Middle frontal gyrus (tissue), 1 donor: Measurements from ENCODE around the gene SLC39A11.
"Not testable (repeated sequence)": the region's sequence is repeated elsewhere in the genome, so short reads cannot be mapped to it uniquely, and the experiment has no call there.

Source experiments
- DNase-seq: peaks from one replicate; pipeline ENCODE4 v3.0.0-alpha.2; 2015; ENCODE audit warnings: low spot score; ENCODE audit errors: extremely low spot score

SLC39A11 gene

GRCh38 chr17:72761893-72762575, 330.5 kb downstream of the SLC39A11 start:
- not testable (repeated sequence) for DNase-seq

DNA sequence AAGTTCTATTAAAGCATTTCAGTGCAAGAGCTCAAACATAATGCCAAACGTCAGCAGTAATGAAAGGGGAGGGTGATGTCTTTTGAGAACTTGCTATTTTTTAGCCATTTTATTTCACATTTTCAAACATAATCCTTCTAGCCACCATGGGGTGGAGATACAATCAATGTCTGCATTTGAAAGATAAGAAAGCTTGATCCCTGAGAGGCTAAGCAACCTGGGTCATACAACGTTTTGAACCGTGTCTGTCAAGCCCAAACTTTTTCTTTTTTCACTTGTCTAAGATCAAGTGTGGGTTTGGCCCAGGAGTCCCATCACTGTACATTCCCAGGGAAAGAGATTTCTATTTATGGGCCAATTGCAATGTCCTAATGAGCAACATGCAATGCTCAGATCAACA, 331.1 kb downstream of the SLC39A11 start:
- DNase-seq = no peak

DNA sequence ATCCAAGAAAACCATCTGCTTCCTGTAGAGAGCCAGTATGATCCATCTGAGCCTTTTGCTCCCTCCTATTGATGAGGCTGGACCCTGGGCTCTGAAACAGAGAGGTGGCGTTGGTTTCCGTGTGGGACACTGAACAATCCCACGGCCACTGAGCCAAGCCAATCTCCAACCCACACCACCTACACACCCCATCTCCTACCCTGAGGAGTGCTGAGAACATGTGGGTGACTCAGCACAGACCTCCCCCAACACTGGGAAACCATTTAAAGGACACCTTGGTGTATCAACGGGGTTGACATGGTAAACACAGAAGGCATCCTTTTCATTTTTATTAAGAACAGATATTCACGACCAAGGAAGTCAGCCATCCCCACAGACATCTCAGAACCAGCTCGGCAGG, 332.1 kb downstream of the SLC39A11 start:
- no peak for DNase-seq

DNA sequence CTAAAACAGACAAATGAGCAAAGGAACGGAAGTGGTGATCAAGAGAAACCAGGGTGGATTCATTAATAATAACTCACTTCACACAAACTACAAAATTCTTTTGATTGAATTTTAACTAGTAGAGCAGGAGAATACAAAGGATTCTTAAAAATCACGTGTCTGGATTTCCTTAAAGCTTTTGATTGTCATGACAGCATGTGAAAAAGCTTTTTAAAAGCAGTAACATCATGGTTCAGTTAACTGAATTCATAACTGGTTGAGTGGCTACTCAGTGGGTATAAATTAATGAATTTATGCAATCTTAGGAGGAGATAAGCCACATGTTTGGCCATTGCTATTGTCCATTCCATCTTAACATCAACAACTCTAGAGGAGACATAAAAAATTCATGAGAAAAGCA, 333.2 kb downstream of the SLC39A11 start:
- DNase-seq = no peak

GRCh38 chr17:72756256-72756655, 336.2 kb downstream of the SLC39A11 start:
- no peak for DNase-seq

DNA sequence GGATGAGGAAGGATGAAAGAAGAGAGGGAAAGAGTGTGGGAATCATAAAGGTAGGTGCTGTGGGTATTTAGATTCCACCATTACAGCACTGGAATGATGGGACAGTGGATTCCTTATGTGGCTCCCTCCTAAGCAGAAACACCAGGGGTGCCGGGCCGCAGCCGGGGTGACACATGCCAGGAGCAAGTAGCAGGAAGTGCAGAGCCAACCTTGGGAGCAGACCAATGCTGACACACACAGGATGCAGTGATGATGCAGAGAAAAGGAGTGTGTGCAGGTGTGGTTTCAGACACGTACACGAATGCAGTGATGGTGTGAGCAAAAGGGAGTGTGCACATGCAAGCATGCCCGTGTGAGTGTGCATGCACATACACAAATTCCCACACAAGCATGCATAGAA, 338.0 kb downstream of the SLC39A11 start:
- no peak for DNase-seq

DNA sequence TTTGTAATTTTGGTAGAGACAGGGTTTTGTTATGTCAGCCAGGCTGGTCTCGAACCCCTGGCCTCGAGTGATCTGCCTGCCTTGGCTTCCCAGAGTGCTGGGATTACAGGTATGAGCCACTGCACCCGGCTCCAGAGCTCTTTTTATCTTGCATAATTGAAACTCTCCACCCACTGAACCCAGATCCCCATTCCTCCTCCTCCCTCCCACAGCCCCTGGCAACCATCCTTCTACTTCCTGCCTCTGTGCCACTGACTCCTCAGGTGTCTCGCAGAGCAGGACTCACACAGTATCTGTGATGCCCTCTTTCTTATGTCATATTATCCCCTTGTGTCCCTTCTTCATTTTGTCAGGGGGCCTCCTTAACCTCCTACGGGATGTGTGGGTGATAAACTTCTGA, 340.7 kb downstream of the SLC39A11 start:
- no peak for DNase-seq

GRCh38 chr17:72749119-72749572, 343.3 kb downstream of the SLC39A11 start:
- no peak for DNase-seq

DNA sequence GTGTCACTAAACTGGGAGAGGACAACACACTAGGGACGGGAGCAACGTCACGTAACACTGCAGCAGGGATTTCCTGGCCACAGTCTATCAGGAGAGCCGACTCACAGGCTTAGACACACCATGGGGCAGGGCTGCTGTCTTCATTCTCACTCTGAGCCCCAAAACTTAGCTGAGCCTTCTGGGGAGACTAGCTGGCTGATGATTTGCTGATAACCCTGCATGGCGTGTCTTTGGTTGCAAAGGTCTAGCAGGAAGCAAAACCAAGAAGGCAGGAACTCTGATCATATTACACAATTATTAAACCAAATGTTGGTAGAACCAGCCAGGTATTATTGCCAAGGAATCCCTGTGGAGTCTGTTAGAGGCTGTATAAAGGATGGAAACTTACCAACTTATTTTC, 345.0 kb downstream of the SLC39A11 start:
- no peak for DNase-seq

DNA sequence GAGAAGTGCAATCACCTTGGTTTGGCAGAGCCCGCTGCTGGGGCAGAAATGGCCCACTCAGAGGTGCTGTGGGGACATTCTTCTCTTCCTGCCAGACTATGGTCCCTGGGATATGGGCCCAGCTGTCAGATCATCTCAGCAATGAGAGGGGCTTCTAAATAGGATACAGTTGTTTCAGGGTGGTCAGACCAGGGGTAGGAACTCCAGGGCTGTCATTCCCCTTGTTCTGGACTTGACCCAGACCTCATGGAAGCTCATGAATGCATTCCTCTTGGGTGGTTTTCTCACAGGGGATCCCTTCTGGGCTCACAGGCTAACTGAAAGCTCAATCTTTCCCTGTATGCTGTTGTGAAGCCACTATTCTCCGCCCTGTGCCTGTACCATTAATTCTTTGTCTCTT, 347.2 kb downstream of the SLC39A11 start:
- DNase-seq = no peak

GRCh38 chr17:72743037-72743467, 349.4 kb downstream of the SLC39A11 start:
- no peak for DNase-seq

- DNase-seq = no peak
These were observed 355.3 kb downstream of the SLC39A11 start for GRCh38 chr17:72737151-72737690.

GRCh38 chr17:72735592-72735991, 356.9 kb downstream of the SLC39A11 start:
- DNase-seq = no peak

DNA sequence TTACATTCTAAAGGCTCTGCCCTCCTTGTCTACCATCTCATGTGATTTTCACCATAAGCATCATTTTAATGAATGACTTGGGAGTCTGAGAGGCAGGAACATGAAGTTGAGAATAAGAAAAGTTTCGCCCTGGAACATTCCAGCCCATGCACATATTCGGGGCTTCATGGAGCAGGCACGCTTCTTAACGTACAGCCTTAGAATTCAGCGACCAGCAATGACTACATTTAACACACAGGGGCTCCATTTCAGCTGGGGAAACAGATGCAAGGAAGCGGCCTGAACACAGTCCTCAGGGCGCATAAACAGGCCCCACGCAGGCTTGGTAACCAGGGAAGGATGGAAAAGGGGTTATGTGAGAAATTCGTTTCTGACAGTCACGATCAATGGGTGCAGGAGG, 357.4 kb downstream of the SLC39A11 start:
- no peak for DNase-seq

DNA sequence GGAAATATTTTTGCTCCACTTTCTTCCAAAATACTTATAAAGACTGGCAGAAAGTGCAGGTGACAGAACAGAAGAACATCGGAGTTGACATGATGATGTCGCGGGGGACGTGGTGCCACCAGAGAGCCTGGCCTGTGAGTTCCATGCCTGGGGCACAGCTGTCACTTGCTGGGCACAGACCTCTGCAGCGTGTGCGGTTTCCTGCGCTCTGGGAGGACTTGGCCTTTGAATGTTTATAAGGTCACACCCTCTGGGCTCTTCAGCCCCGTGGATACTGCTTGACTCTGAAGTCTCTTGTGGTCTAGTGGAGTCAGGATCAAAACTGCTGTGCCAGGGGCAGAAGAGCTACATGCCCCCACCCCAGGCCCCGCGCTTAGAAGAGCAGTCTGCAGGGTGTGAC, 357.9 kb downstream of the SLC39A11 start:
- no peak for DNase-seq

GRCh38 chr17:72733619-72734282, 358.7 kb downstream of the SLC39A11 start:
- DNase-seq = no peak

DNA sequence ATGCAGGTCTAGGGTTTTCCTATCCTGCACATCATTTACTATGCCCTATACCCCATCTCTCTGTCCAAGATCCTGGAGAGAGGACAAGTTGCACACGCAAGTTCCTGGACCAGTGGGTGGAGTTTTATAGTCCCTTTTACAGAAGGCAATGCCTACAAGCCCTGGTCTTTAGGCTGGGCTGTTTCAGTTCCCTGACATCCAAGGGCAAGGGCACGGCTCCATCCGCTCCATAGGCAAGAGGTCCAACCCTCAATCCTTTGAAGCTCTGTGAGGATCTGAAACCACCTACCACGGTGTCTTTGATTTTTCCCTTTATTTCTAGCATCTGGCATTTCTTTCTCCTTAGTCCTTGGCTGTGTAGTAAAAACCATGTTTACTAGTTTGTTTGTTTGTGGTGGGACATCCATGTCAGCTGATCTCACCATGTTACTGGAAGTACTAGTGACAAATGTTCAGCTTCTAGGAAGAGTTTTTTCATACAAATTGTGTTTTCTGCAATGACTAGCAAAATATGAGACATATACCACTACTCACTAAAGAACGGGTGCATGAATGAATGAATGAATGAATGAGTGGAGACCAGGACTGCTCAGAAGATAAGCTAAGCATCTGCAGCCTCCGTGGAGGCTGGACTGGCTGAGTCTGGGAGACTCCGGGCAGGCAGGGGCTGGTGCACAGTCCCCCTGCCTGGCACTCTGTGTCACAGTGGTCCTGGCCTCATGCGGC, 359.4 kb downstream of the SLC39A11 start:
- DNase-seq = no peak

DNA sequence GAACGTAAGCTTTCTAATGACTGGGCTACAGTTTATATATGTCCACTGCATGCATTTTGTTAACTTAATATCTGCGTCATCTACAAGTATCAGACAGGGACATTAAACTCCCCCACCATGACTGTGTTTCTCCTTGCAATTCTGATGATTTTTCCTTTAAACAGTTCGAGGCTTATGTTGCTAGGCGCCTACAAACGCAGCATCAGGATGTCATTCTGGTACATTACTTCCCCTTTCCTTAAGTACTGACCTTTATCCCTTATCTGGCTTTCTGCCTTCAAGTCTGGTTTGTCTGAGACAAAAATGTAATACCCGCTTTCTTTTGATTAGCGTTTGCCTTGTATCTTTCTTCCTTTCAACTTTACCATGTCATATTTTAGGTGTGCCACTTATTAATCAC, 362.4 kb downstream of the SLC39A11 start:
- DNase-seq = no peak

DNA sequence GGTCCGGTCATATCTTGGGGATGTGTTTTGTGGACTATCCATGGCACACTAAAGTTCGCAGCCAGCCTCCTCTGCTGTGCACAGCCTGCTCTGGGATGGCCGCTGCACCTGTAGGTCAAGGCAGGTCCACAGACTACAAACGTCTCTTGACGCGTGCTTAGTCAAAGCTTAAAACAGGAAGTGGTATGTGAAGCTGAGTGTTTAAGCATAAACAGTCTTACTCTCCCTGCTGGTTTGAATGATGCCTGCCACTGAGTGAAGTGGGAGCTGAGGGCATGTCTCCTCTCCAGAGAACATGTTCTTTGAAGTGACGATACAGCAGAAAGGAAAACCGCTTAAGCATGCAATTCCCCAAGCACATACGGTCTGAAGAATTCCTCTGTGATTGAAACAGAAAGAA, 365.6 kb downstream of the SLC39A11 start:
- DNase-seq = no peak

GRCh38 chr17:72725433-72726068, 366.9 kb downstream of the SLC39A11 start:
- peak; percentile 29 for DNase-seq

GRCh38 chr17:72724267-72724666, 368.2 kb downstream of the SLC39A11 start:
- no peak for DNase-seq

DNA sequence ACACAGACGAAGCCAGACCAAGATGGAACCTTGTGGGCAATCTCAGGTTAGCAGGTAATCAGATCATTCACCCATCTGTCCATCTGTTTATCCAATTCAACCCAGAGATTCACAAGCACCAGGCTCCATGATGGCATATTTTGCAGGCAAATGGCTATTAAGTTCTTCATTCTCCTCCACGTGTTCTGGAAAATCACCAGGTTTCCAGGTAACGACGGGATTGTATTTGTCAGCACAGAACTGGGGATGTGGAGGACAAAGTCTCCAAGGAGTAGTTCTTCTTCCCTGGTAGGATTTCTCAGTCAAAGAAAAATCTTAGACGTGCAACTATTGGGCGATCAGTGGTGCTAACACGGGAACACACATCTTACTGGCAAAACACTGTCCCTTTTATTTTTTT, 368.8 kb downstream of the SLC39A11 start:
- no peak for DNase-seq
